Measurements from ENCODE around the gene USP6NL. TPM values are rescaled to one million over a fixed set of nuclear protein-coding genes. Genes with fewer than 3 reads are reported as not detected.

Gene USP6NL
- total RNA-seq, 1 experiment from 2014 or later = 24.6 TPM

- no TSS peak for BruUV-seq (replicated peaks)
- intact Hi-C loops (cut with micrococcal nuclease) = no loop called here
- Histone ChIP-seq H3K4me3 (replicated peaks in 1 of 2; ENCODE audit: low read depth in 1 of 2, low read length in 2 of 2) (no peak overlapping the region), H3K4me2 (ENCODE audit: low read length) (no peak overlapping the region), H3K4me1 (ENCODE audit: control insufficient read depth in 1 of 2, insufficient read depth in 2 of 2, low read length in 2 of 2) (peaks cover 0 to 10% of the 10 kb centered on the region in 2 experiments; a peak in 3 of 4 replicates), H3K27ac (ENCODE audit: low read depth, low read length) (no peak overlapping the region), H2AFZ (ENCODE audit: low read depth, low read length, poor library complexity, severe bottlenecking) (no peak overlapping the region), H3K36me3 (ENCODE audit: control insufficient read depth in 1 of 2, insufficient read depth in 2 of 2, low read length in 2 of 2) (no peaks in the 10 kb centered on the region), H3K27me3 (ENCODE audit: insufficient read depth, low read length) (no peaks in the 10 kb centered on the region), H3K9me2 (ENCODE audit: insufficient read depth) (no peaks in the 10 kb centered on the region), H3K79me2 (ENCODE audit: insufficient read depth, low read length) (peaks cover 90% of the 10 kb centered on the region), H3K9ac (ENCODE audit: low read length) (no peak overlapping the region), H3K9me3 (ENCODE audit: control insufficient read depth in 1 of 2, insufficient read depth in 1 of 2, low read depth in 1 of 2, low read length in 2 of 2) (no peaks in the 10 kb centered on the region), H4K20me1 (ENCODE audit: insufficient read depth) (no peaks in the 10 kb centered on the region)
- TF ChIP-seq SP1 (IDR thresholded peaks at IDR 0.05; ENCODE audit: low read depth) (no peak), EZH2phosphoT487 (IDR thresholded peaks at IDR 0.05; ENCODE audit: borderline replicate concordance) (no peak), EZH2 (IDR thresholded peaks at IDR 0.05) (no peak)
- TF ChIP-seq, protein P1, sequence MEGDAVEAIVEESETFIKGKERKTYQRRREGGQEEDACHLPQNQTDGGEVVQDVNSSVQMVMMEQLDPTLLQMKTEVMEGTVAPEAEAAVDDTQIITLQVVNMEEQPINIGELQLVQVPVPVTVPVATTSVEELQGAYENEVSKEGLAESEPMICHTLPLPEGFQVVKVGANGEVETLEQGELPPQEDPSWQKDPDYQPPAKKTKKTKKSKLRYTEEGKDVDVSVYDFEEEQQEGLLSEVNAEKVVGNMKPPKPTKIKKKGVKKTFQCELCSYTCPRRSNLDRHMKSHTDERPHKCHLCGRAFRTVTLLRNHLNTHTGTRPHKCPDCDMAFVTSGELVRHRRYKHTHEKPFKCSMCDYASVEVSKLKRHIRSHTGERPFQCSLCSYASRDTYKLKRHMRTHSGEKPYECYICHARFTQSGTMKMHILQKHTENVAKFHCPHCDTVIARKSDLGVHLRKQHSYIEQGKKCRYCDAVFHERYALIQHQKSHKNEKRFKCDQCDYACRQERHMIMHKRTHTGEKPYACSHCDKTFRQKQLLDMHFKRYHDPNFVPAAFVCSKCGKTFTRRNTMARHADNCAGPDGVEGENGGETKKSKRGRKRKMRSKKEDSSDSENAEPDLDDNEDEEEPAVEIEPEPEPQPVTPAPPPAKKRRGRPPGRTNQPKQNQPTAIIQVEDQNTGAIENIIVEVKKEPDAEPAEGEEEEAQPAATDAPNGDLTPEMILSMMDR (IDR thresholded peaks at IDR 0.05 in 2 of 3, conservative IDR thresholded peaks at IDR 0.05 in 1 of 3; ENCODE audit: borderline replicate concordance in 1 of 3, insufficient read depth in 1 of 3, low read depth in 2 of 3, low read length in 2 of 3) = no peak
- ATAC-seq (no peak), DNase-seq (ENCODE audit: low read depth, low spot score) (no peak)
- ChIA-PET CTCF (no interaction called here), RAD21 (ENCODE audit: low non-redundant PET in 1 of 2, low total read pairs in 2 of 2, uncharacterized antibody in 2 of 2, unreplicated experiment in 2 of 2) (no interaction called here), POLR2A (no interaction called here)
Measured at GRCh38 chr10:11581213-11581612, 30.2 kb downstream of the USP6NL start.

GRCh38 chr10:11579885-11580284 is 31.6 kb downstream of the USP6NL start:
- no peak overlapping the region for H3K27ac ChIP-seq (ENCODE audit: low read depth, low read length)
- DNase-seq (ENCODE audit: low read depth, low spot score) (no peak), ATAC-seq (no peak)
- H3K4me1 ChIP-seq (ENCODE audit: control insufficient read depth in 1 of 2, insufficient read depth in 2 of 2, low read length in 2 of 2) = peaks cover 0 to 10% of the 10 kb centered on the region in 2 experiments; a peak in 2 of 4 replicates
- RAD21 ChIA-PET (ENCODE audit: low non-redundant PET in 1 of 2, low total read pairs in 2 of 2, uncharacterized antibody in 2 of 2, unreplicated experiment in 2 of 2) = no interaction called here
- H3K27me3 ChIP-seq (ENCODE audit: insufficient read depth, low read length) = no peaks in the 10 kb centered on the region
- no peak overlapping the region for H3K4me3 ChIP-seq (replicated peaks in 1 of 2; ENCODE audit: low read depth in 1 of 2, low read length in 2 of 2)
- H3K79me2 ChIP-seq (ENCODE audit: insufficient read depth, low read length) = peaks cover 86% of the 10 kb centered on the region
- no peaks in the 10 kb centered on the region for H3K9me3 ChIP-seq (ENCODE audit: control insufficient read depth in 1 of 2, insufficient read depth in 1 of 2, low read depth in 1 of 2, low read length in 2 of 2)
- CTCF ChIA-PET = no interaction called here
- H3K4me2 ChIP-seq (ENCODE audit: low read length) = no peak overlapping the region
- intact Hi-C loops (cut with micrococcal nuclease) = no loop called here
- POLR2A ChIA-PET = no interaction called here
- H2AFZ ChIP-seq (ENCODE audit: low read depth, low read length, poor library complexity, severe bottlenecking) = no peak overlapping the region
- no TSS peak for BruUV-seq (replicated peaks)
- H3K9me2 ChIP-seq (ENCODE audit: insufficient read depth) = no peaks in the 10 kb centered on the region
- H4K20me1 ChIP-seq (ENCODE audit: insufficient read depth) = no peaks in the 10 kb centered on the region
- no peaks in the 10 kb centered on the region for H3K36me3 ChIP-seq (ENCODE audit: control insufficient read depth in 1 of 2, insufficient read depth in 2 of 2, low read length in 2 of 2)
- no peak for TF ChIP-seq SRF (IDR thresholded peaks at IDR 0.05; ENCODE audit: low read depth)
- H3K9ac ChIP-seq (ENCODE audit: low read length) = no peak overlapping the region
